T47D (cell line): ENCODE results near the gene SEL1L3.
"Not testable (repeated sequence)": the region's sequence is repeated elsewhere in the genome, so short reads cannot be mapped to it uniquely, and the experiment has no call there.

ENCODE experiments used
- DNase-seq, 2 experiments: peaks; one replicate each; pipeline versions ENCODE4 v3.0.0 to v3.0.0-alpha.2; 2011 to 2012; ENCODE audit warnings: low read depth in 1 of 2, low spot score in 1 of 2
- JUND ChIP-seq: IDR thresholded peaks from 2 replicates; pipeline ENCODE4 v1.6.1; 2012; ENCODE audit warnings: low read depth
- in situ Hi-C: cut with HindIII; loops from 2 replicates; pipeline ENCODE4 v1.10.0; 2016; ENCODE audit warnings: low sequenced_read_pairs, low pct_unique_long_range_greater_than_20kb

The SEL1L3 gene

DNA sequence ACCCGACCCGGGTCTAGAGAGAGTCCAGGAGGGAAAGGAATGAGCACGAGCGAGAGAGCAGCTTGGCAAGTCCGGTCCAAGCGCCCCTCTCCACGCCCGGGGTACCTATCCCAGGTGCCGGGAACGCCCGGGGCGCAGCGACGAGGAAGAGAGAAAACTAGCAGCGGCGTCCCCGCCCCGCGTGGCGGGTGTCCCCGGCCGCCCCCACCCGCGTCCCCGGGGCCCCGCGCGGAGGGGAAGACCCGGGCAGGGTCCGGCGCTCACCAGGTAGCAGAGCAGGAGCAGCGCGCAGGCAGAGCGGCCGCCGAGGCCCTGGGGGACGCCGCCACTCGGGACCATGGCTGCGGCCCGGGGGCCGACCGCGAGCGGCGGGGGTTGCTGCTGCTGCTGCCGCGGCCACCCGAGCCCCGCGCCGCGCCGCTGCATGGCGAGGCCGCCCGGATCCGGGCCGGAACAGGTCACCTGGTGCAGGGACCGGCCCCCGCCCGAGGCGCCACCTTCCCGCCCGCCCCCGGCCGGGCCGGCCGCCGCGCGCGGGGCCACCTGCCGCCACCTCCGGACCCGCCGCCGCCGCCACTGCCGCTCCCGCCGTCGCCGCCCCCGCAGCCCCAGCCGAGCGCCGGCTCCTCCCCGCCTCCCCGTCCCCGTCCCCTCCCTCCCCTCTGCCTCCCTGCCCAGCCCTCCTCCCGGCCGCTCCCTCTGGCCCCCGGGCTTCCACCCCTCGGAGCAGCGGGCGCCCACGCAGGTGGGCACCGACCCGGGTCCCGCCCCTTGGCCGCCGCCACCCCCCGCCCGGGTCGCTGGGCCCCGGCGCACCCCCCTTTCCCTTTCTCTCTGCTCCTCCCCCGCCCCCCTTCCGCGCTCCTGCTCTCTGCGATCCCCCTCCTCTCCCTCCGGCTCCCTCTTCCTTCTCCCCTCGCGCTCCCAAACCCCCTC lies at the start of gene SEL1L3:
SEL1L3 (minus strand) TSS at position 578 of the 936 bp plus-strand sequence; CDS start at position 426, 152 bp downstream.
- in situ Hi-C loops = no loop called here
- DNase-seq = peak; percentile 12 to 26
- TF ChIP-seq JUND = no peak

DNA sequence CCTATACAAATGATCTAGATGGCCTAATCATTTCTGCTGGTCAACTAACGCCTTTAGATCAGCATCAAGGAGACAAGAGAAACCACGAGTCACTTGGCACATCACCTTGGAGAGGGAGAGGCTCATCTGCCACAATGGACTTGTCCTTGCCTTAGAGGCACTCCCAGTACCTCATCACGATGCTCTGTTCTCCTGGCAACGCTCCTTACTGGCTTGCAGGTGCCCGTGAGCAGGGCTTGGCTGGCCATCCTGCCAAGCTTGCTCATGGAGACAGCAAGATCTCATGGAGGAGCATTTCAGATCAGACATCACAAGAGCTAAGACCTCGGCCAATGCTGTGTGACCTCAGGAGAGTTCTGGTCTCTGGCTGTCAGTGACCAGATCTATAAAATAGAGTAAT lies 48.6 kb upstream of the SEL1L3 start:
- DNase-seq = no peak
- no peak for TF ChIP-seq JUND
- in situ Hi-C loops = no loop called here

DNA sequence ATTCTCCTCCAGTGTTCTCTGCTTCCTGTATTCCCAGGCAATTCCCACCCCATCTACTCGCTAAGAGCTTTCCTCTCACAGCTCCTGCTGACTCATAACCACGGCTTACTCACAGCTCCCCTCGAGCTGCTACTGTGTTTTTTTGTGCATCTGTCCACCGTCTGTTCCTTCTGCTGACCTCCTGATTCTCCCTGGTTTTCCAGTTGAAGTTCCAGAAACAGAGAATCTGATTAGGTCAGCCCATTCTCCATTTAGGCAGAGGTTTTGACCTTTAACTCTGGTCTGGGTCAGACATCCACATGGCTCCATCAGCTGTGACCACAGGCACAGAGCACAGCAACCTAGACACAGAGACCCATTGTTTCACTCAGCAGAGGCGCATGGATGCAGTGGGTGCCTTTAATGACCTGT lies 45.7 kb upstream of the SEL1L3 start:
- DNase-seq = no peak
- TF ChIP-seq JUND = no peak
- in situ Hi-C loops = no loop called here

- DNase-seq, in situ Hi-C loops: not testable (repeated sequence)
Observed at GRCh38 chr4:25906113-25906512, 43.3 kb upstream of the SEL1L3 start.

DNA sequence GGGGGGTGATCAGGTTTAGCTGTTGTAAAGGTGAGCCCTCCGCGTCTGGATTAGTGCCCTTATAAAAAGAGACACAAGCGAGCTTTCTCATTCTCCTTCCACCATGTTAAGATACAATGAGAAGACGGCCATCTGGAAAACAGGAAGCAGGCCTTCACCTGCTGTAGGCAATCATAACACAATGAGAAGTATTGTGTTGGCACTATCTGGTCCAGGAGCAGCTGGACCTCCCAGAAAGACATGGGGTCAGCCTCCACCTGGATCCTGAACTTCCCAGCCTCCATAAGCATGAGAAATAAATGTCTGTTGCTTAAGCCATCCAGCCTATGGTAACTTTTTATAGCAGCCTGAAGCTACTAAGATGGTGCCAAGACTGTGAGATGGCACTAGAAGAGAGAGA lies 42.6 kb upstream of the SEL1L3 start:
- in situ Hi-C loops = no loop called here
- no peak for DNase-seq
- TF ChIP-seq JUND = no peak

- no peak for TF ChIP-seq JUND
- DNase-seq = no peak
- in situ Hi-C loops = no loop called here
Observed at GRCh38 chr4:25904748-25905082, 41.9 kb upstream of the SEL1L3 start.

GRCh38 chr4:25903900-25904747 lies 41.3 kb upstream of the SEL1L3 start:
- in situ Hi-C loops = no loop called here
- TF ChIP-seq JUND = no peak
- DNase-seq = no peak

DNA sequence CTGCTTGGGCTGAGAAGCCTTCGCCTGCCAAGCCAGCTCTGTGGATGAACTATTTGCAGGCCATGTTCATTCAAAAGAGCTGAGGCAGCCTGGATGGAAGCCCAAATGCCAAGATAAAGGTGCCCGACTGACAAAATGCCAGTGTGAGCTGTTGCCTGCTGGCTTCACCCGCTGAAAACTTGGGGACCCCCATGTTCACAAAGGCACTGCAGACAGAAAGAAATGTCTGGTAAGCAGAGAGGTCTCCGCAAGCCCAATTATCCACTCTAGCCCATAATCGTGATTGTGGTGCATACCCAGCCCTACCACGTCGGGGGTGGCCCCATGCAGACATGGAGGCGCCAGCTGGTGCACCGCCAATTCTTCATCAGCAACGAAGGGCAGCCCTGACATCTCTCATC lies 38.2 kb upstream of the SEL1L3 start:
- in situ Hi-C loops = no loop called here
- DNase-seq = no peak
- no peak for TF ChIP-seq JUND

- in situ Hi-C loops = no loop called here
- TF ChIP-seq JUND = no peak
- no peak for DNase-seq
Observed at GRCh38 chr4:25900310-25900709, 37.5 kb upstream of the SEL1L3 start.

GRCh38 chr4:25896776-25897539 lies 34.2 kb upstream of the SEL1L3 start:
- DNase-seq = peak in 1 of 2 experiments; percentile 34
- in situ Hi-C loops = no loop called here
- TF ChIP-seq JUND = no peak

GRCh38 chr4:25892796-25893195 lies 30.0 kb upstream of the SEL1L3 start:
- in situ Hi-C loops = no loop called here
- no peak for TF ChIP-seq JUND
- no peak for DNase-seq
